HCT116 (cell line): ENCODE results near the gene DOP1B. TPM values are rescaled to one million over a fixed set of nuclear protein-coding genes. Genes with fewer than 3 reads are reported as not detected.

ENCODE experiments used
- ATAC-seq: fragments of 200-7000 bp; cut with Tn5 transposase; 2 replicates; pipeline ENCODE4 v1.9.1; 2020; ENCODE audit warnings: mild to moderate bottlenecking, moderate library complexity
- BruUV-seq: library from RNA; stranded (reverse); fragments of 400-500 nt; replicated peaks from 2 replicates; lab custom pipeline; 2021; lab: Mats Ljungman, UMichigan
- CTCF ChIA-PET: fragments of 300-600 bp; sonication (Branson Sonifier 250); formaldehyde crosslinking; loops from one replicate; lab custom pipeline; 2021; ENCODE audit warnings: antibody characterized with exemption; lab: Charles Lee
- POLR2A ChIA-PET: fragments of 300-600, 350-600 bp; sonication (Branson Sonifier 250); formaldehyde crosslinking; loops from one replicate; lab custom pipeline; 2021; ENCODE audit warnings: antibody characterized with exemption; lab: Charles Lee
- RAD21 ChIA-PET, 2 experiments: fragments of 300-600 bp; sonication (Branson Sonifier 250); formaldehyde crosslinking; loops; one replicate each; lab custom pipeline; 2023; ENCODE audit warnings: low total read pairs in 2 of 2; ENCODE audit not compliant: uncharacterized antibody in 2 of 2, unreplicated experiment in 2 of 2, low non-redundant PET in 1 of 2; lab: Charles Lee
- DNase-seq: peaks from one replicate; pipeline ENCODE4 v3.0.0-alpha.2; 2010; ENCODE audit warnings: low read depth, low spot score
- H2AFZ ChIP-seq: fragments of 200-600 bp; shearing (Covaris generic), sonication (generic); 2 replicates; pipeline ENCODE4 v1.6.1; 2017; ENCODE audit warnings: low read depth, mixed run types, mixed read lengths, antibody characterized with exemption, low read length; ENCODE audit not compliant: poor library complexity, severe bottlenecking
- H3K27ac ChIP-seq: 2 replicates; pipeline ENCODE4 v1.5.1; 2012; ENCODE audit warnings: low read depth, low read length
- H3K27me3 ChIP-seq: fragments of 200-600 bp; sonication (generic); 2 replicates; pipeline ENCODE4 v1.6.1; 2016; ENCODE audit warnings: mixed run types, low read length, mixed read lengths; ENCODE audit not compliant: insufficient read depth
- H3K36me3 ChIP-seq, 2 experiments: fragments of 200-500 bp in 1 of 2; fragments of 200-600 bp in 1 of 2; sonication (Bioruptor generic) in 1 of 2; sonication (generic) in 1 of 2; 2 replicates each; pipeline versions ENCODE4 v1.5.1 to v1.6.1; 2014 to 2016; ENCODE audit warnings: low read length in 2 of 2, inconsistent platforms in 1 of 2, mixed read lengths in 1 of 2, mixed run types in 1 of 2; ENCODE audit not compliant: insufficient read depth in 2 of 2, control insufficient read depth in 1 of 2
- H3K4me1 ChIP-seq, 2 experiments: fragments of 200-600 bp in 1 of 2; sonication (generic) in 1 of 2; 2 replicates each; pipeline versions ENCODE4 v1.5.1 to v1.6.1; 2012 to 2017; ENCODE audit warnings: low read length in 2 of 2, inconsistent platforms in 1 of 2, mild to moderate bottlenecking in 1 of 2, mixed read lengths in 1 of 2, mixed run types in 1 of 2, moderate library complexity in 1 of 2; ENCODE audit not compliant: insufficient read depth in 2 of 2, control insufficient read depth in 1 of 2
- H3K4me2 ChIP-seq: fragments of 200-600 bp; sonication (generic); 2 replicates; pipeline ENCODE4 v1.6.1; 2017; ENCODE audit warnings: mixed run types, low read length, mixed read lengths
- H3K4me3 ChIP-seq, 2 experiments: fragments of 200-600 bp in 1 of 2; sonication (generic) in 1 of 2; replicated peaks in 1 of 2; 2 replicates each; pipeline ENCODE4 v1.5.1; 2011 to 2016; ENCODE audit warnings: low read length in 2 of 2, control low read depth in 1 of 2, low read depth in 1 of 2, mild to moderate bottlenecking in 1 of 2, mixed read lengths in 1 of 2, mixed run types in 1 of 2
- H3K79me2 ChIP-seq: fragments of 200-600 bp; sonication (generic); 2 replicates; pipeline ENCODE4 v1.6.1; 2017; ENCODE audit warnings: mild to moderate bottlenecking, mixed run types, low read length, moderate library complexity, mixed read lengths; ENCODE audit not compliant: insufficient read depth
- H3K9ac ChIP-seq: fragments of 200-600 bp; sonication (generic); 2 replicates; pipeline ENCODE4 v1.6.1; 2016; ENCODE audit warnings: low read length, mixed read lengths
- H3K9me2 ChIP-seq: fragments of 200-600 bp; sonication (generic), shearing (Covaris generic); 2 replicates; pipeline ENCODE4 v1.6.1; 2017; ENCODE audit warnings: mixed run types, mild to moderate bottlenecking, moderate library complexity; ENCODE audit not compliant: insufficient read depth
- H3K9me3 ChIP-seq, 2 experiments: fragments of 200-500 bp in 1 of 2; fragments of 200-600 bp in 1 of 2; sonication (Bioruptor generic) in 1 of 2; sonication (generic) in 1 of 2; 2 replicates each; pipeline ENCODE4 v1.6.1; 2014 to 2017; ENCODE audit warnings: low read length in 2 of 2, mixed read lengths in 2 of 2, inconsistent platforms in 1 of 2, low read depth in 1 of 2, mild to moderate bottlenecking in 1 of 2, mixed run types in 1 of 2, moderate library complexity in 1 of 2; ENCODE audit not compliant: control insufficient read depth in 1 of 2, insufficient read depth in 1 of 2
- H4K20me1 ChIP-seq: fragments of 200-600 bp; sonication (generic), shearing (Covaris generic); 2 replicates; pipeline ENCODE4 v1.6.1; 2017; ENCODE audit warnings: mixed run types, mild to moderate bottlenecking, moderate library complexity; ENCODE audit not compliant: insufficient read depth
- ATF3 ChIP-seq: IDR thresholded peaks from 2 replicates; pipeline ENCODE4 v1.6.1; 2012
- CBX3 ChIP-seq: IDR thresholded peaks from 2 replicates; pipeline ENCODE4 v1.6.1; 2012; ENCODE audit warnings: low read depth
- CTCF ChIP-seq, 3 experiments: fragments of 200-600 bp in 1 of 3; sonication (generic) in 1 of 3; IDR thresholded peaks in 2 of 3; conservative IDR thresholded peaks in 1 of 3; 2 replicates each; pipeline ENCODE4 v1.5.1; 2012 to 2017; ENCODE audit warnings: low read depth in 2 of 3, low read length in 2 of 3, antibody characterized with exemption in 1 of 3, borderline replicate concordance in 1 of 3, control low read depth in 1 of 3, mild to moderate bottlenecking in 1 of 3, mixed read lengths in 1 of 3, mixed run types in 1 of 3, moderate library complexity in 1 of 3; ENCODE audit not compliant: insufficient read depth in 1 of 3
- EGR1 ChIP-seq: IDR thresholded peaks from 2 replicates; pipeline ENCODE4 v1.6.1; 2012; ENCODE audit warnings: low read depth
- ELF1 ChIP-seq: IDR thresholded peaks from 2 replicates; pipeline ENCODE4 v1.6.1; 2012; ENCODE audit warnings: low read depth, borderline replicate concordance
- EZH2 ChIP-seq: fragments of 200-600 bp; sonication (generic); IDR thresholded peaks from 2 replicates; pipeline ENCODE4 v1.6.1; 2017; ENCODE audit warnings: antibody characterized with exemption, mixed run types
- FOSL1 ChIP-seq: IDR thresholded peaks from 2 replicates; pipeline ENCODE4 v1.6.1; 2012; ENCODE audit warnings: low read depth
- JUND ChIP-seq: IDR thresholded peaks from 2 replicates; pipeline ENCODE4 v1.6.1; 2012
- MAX ChIP-seq: IDR thresholded peaks from 2 replicates; pipeline ENCODE4 v1.6.1; 2012
- POLR2A ChIP-seq: IDR thresholded peaks from 2 replicates; pipeline ENCODE4 v1.7.0; 2011; ENCODE audit warnings: borderline replicate concordance; ENCODE audit not compliant: insufficient read depth, insufficient read length; ENCODE audit errors: extremely low read depth
- RAD21 ChIP-seq: IDR thresholded peaks from 2 replicates; pipeline ENCODE4 v1.6.1; 2012; ENCODE audit warnings: low read depth, mild to moderate bottlenecking
- REST ChIP-seq: IDR thresholded peaks from 2 replicates; pipeline ENCODE4 v1.6.1; 2012; ENCODE audit warnings: low read depth
- SIN3A ChIP-seq: IDR thresholded peaks from 2 replicates; pipeline ENCODE4 v1.6.1; 2012; ENCODE audit warnings: low read depth
- SRF ChIP-seq: IDR thresholded peaks from 2 replicates; pipeline ENCODE4 v1.6.1; 2012; ENCODE audit warnings: low read depth
- TCF7L2 ChIP-seq: IDR thresholded peaks from 2 replicates; pipeline ENCODE4 v1.7.0; 2011; ENCODE audit warnings: borderline replicate concordance, inconsistent platforms; ENCODE audit not compliant: insufficient read depth, insufficient read length; ENCODE audit errors: extremely low read depth
- ZBTB33 ChIP-seq: IDR thresholded peaks from 2 replicates; pipeline ENCODE4 v1.6.1; 2011; ENCODE audit warnings: mild to moderate bottlenecking, low read length, moderate library complexity; ENCODE audit not compliant: insufficient replicate concordance; ENCODE audit errors: extremely low read depth
- ZNF274 ChIP-seq: fragments of 200-500 bp; sonication (Bioruptor generic); IDR thresholded peaks from 2 replicates; pipeline ENCODE4 v1.6.1; 2014; ENCODE audit warnings: mild to moderate bottlenecking, low read depth, low read length, inconsistent platforms
- intact Hi-C: fragments of 100-400 bp; cut with micrococcal nuclease; formaldehyde crosslinking; loops from 2 replicates; pipeline ENCODE4 v1.10.0; 2022
- total RNA-seq: library from RNA; stranded (reverse); gene quantifications from one replicate; pipeline ENCODE4 v1.2.1, GENCODE V29; 2021; ENCODE audit not compliant: unreplicated experiment

The DOP1B gene
- total RNA-seq, 1 experiment from 2014 or later = 15.4 TPM

- BruUV-seq = no TSS peak
- ChIA-PET RAD21 (no interaction called here), POLR2A (no interaction called here), CTCF (interaction anchor here (1.5 kb wide), 2 partner anchors 14 to 26 kb away, joined by 3 to 5 read pairs; no protein-coding TSS in a partner anchor)
- no peak overlapping the region for H3K9ac ChIP-seq
- H3K27ac ChIP-seq = no peak overlapping the region
- H3K4me3 ChIP-seq = no peak overlapping the region
- no peak overlapping the region for H2AFZ ChIP-seq
- TF ChIP-seq RAD21 (no peak), CBX3 (no peak), ELF1 (no peak), EGR1 (no peak), ZNF274 (no peak), ATF3 (no peak), SRF (no peak), JUND (no peak), SIN3A (no peak), REST (no peak), CTCF (IDR thresholded peaks at IDR 0.05 in 2 of 3, conservative IDR thresholded peaks at IDR 0.05 in 1 of 3; ENCODE audit: borderline replicate concordance in 1 of 3, insufficient read depth in 1 of 3, low read depth in 2 of 3, low read length in 2 of 3) (no peak), EZH2 (no peak), POLR2A (no peak), MAX (no peak), FOSL1 (no peak), TCF7L2 (no peak), ZBTB33 (no peak)
- DNase-seq (no peak), ATAC-seq (no peak)
- peaks cover 7 to 22% of the 10 kb centered on the region in 2 experiments; a peak in 3 of 4 replicates for H3K4me1 ChIP-seq
- no peaks in the 10 kb centered on the region for H3K36me3 ChIP-seq
- no peaks in the 10 kb centered on the region for H3K9me2 ChIP-seq
- H3K4me2 ChIP-seq = no peak overlapping the region
- no peaks in the 10 kb centered on the region for H4K20me1 ChIP-seq
- intact Hi-C loops = no loop called here
- no peaks in the 10 kb centered on the region for H3K79me2 ChIP-seq
- H3K27me3 ChIP-seq = no peaks in the 10 kb centered on the region
- H3K9me3 ChIP-seq = no peaks in the 10 kb centered on the region
Measured at GRCh38 chr21:36126621-36127110, 30.0 kb upstream of the DOP1B start.
